ENCODE results near the gene NCAPH2. TPM values are rescaled to one million over a fixed set of nuclear protein-coding genes. Genes with fewer than 3 reads are reported as not detected.
A peak's percentile ranks its signal among the peaks of the same experiment; 100 is the strongest.
"Not testable (repeated sequence)": the region's sequence is repeated elsewhere in the genome, so short reads cannot be mapped to it uniquely, and the experiment has no call there.

The NCAPH2 gene
- total and polyA plus RNA-seq, 3 donors from 2014 or later: 67.4 to 89.2 (median 88.5) TPM

GRCh38 chr22:50540381-50540780 lies 32.4 kb downstream of the NCAPH2 start:
- H3K9me3 ChIP-seq: no peaks in the 10 kb centered on the region
- no peaks in the 10 kb centered on the region for H3K36me3 ChIP-seq (ENCODE audit: low read depth, missing control alignments)
- no peak overlapping the region for H3K27ac ChIP-seq
- TF ChIP-seq POLR2A (IDR thresholded peaks at IDR 0.05): no peak
- no peak for TF ChIP-seq CTCF (IDR thresholded peaks at IDR 0.05)
- no peaks in the 10 kb centered on the region for H3K4me1 ChIP-seq
- 82 to 88% methylated on average over 10 of the region's 10 CpGs for WGBS, 2 donors
- no peak overlapping the region for H3K4me3 ChIP-seq
- DNase-seq: no peak
- H3K27me3 ChIP-seq: no peaks in the 10 kb centered on the region
- intact Hi-C loops (cut with DNase I; ENCODE audit: low total_unique reads): no loop called here

DNA sequence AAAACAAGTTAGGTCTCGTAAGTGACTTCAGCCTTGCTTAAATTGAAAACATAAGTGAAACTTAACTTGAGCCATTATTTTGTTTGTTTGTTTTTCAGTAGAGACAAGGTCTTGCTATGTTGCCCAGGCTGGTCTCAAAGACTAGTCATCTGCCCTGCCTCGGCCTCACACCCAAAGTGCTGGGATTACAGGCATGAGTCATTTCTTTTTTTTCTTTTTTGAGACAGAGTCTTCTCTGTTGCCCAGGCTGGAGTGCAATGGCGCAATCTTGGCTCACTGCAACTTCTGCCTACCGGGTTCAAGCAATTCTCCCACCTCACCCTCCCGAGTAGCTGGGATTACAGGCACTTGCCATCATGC lies 33.6 kb downstream of the NCAPH2 start:
- H3K27ac ChIP-seq; H3K27me3 ChIP-seq; H3K4me1 ChIP-seq; DNase-seq; H3K9me3 ChIP-seq; H3K4me3 ChIP-seq; intact Hi-C loops (cut with DNase I; ENCODE audit: low total_unique reads); H3K36me3 ChIP-seq (ENCODE audit: low read depth, missing control alignments): not testable (repeated sequence)
- 82 to 88% methylated on average over 5 of the region's 5 CpGs for whole genome bisulfite sequencing, 2 donors

- Histone ChIP-seq H3K27me3 (no peaks in the 10 kb centered on the region), H3K27ac (no peak overlapping the region), H3K9me3 (no peaks in the 10 kb centered on the region), H3K4me1 (peaks cover 5% of the 10 kb centered on the region), H3K36me3 (ENCODE audit: low read depth, missing control alignments) (no peaks in the 10 kb centered on the region), H3K4me3 (no peak overlapping the region)
- 89% methylated on average over 19 of the region's 19 CpGs for WGBS, 2 donors
- no peak for DNase-seq
- intact Hi-C loops (cut with DNase I; ENCODE audit: low total_unique reads): no loop called here
- no peak for TF ChIP-seq CTCF (IDR thresholded peaks at IDR 0.05)
- no peak for TF ChIP-seq POLR2A (IDR thresholded peaks at IDR 0.05)
Measured at GRCh38 chr22:50542416-50542927, 34.4 kb downstream of the NCAPH2 start.

GRCh38 chr22:50544078-50544745 lies 36.2 kb downstream of the NCAPH2 start:
- intact Hi-C loops (cut with DNase I; ENCODE audit: low total_unique reads): no loop called here
- Histone ChIP-seq H3K36me3 (ENCODE audit: low read depth, missing control alignments) (no peaks in the 10 kb centered on the region), H3K27ac (no peak overlapping the region), H3K4me1 (peaks cover 11% of the 10 kb centered on the region), H3K27me3 (no peaks in the 10 kb centered on the region), H3K9me3 (no peaks in the 10 kb centered on the region), H3K4me3 (no peak overlapping the region)
- peak; percentile 76 for DNase-seq
- TF ChIP-seq CTCF (IDR thresholded peaks at IDR 0.05) (peak in 1 of 3 experiments; percentile 40), POLR2A (IDR thresholded peaks at IDR 0.05) (no peak)
- 4 to 8% methylated on average over 30 to 52 of the region's 52 CpGs for WGBS, 2 donors

DNA sequence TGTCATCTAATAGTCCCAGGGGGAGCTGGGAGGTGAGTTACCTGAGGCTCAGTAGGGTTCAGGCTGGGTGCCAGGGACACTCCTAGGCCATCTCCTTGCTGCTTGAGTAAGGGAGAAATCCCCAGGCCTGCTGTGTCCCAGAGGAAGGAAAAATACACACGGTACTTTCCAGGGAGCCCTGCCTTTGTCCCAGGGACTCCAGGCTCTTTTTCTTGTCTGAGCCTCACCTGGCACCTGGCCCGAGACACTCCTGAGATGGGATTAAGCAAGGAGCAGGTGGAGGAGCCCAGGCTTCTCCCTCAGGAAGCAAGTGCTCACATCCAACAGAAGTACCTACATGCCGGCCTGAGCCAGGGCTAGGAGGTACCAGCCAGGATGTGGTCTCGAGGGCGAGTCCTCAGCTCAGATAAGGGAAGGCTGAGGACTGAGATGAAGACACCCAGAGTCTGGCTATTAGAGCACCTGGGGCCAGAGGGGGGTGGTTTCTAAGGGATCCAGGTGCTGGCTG lies 36.8 kb downstream of the NCAPH2 start:
- no peak overlapping the region for H3K4me3 ChIP-seq
- no peak for DNase-seq
- H3K36me3 ChIP-seq (ENCODE audit: low read depth, missing control alignments): no peaks in the 10 kb centered on the region
- peaks cover 11% of the 10 kb centered on the region for H3K4me1 ChIP-seq
- intact Hi-C loops (cut with DNase I; ENCODE audit: low total_unique reads): no loop called here
- H3K9me3 ChIP-seq: no peaks in the 10 kb centered on the region
- no peak for TF ChIP-seq POLR2A (IDR thresholded peaks at IDR 0.05)
- no peak for TF ChIP-seq CTCF (IDR thresholded peaks at IDR 0.05)
- H3K27ac ChIP-seq: no peak overlapping the region
- whole genome bisulfite sequencing, 2 donors: 72 to 76% methylated on average over 5 of the region's 5 CpGs
- H3K27me3 ChIP-seq: no peaks in the 10 kb centered on the region
